Measurements from ENCODE around the gene SCNM1.
A peak's percentile ranks its signal among the peaks of the same experiment; 100 is the strongest.
"Not testable (repeated sequence)": the region's sequence is repeated elsewhere in the genome, so short reads cannot be mapped to it uniquely, and the experiment has no call there.

Gene SCNM1

GRCh38 chr1:151147132-151147503 is 18.8 kb upstream of the SCNM1 start:
- DNase-seq, result no peak

GRCh38 chr1:151147665-151148064 is 18.3 kb upstream of the SCNM1 start:
- no peak for DNase-seq

- DNase-seq, result peak; percentile 86
Observed at GRCh38 chr1:151156515-151156819, 9.5 kb upstream of the SCNM1 start, which contains the start of gene TNFAIP8L2. TNFAIP8L2 (plus strand) TSS chr1:151156649; CDS start chr1:151158698, 2,049 bp downstream.

- DNase-seq, result peak; percentile 78
Observed at GRCh38 chr1:151157067-151157531, 8.8 kb upstream of the SCNM1 start.

- DNase-seq, result peak; percentile 81
Observed at GRCh38 chr1:151158326-151158725, 7.6 kb upstream of the SCNM1 start.

GRCh38 chr1:151158751-151159251 is 7.1 kb upstream of the SCNM1 start:
- DNase-seq, result peak; percentile 72

- no peak for DNase-seq
Observed at GRCh38 chr1:151159373-151159772, 6.6 kb upstream of the SCNM1 start.

- no peak for DNase-seq
Observed at GRCh38 chr1:151164732-151165280, 1.1 kb upstream of the SCNM1 start.

- no peak for DNase-seq
Observed at GRCh38 chr1:151165281-151165737, 635 bp upstream of the SCNM1 start.

- DNase-seq, result no peak
Observed at GRCh38 chr1:151166505-151166956, 587 bp downstream of the SCNM1 start.

GRCh38 chr1:151167116-151167515 is 1.2 kb downstream of the SCNM1 start:
- DNase-seq, result no peak

- no peak for DNase-seq
Observed at GRCh38 chr1:151171190-151171589, 5.2 kb downstream of the SCNM1 start.

GRCh38 chr1:151175041-151175741 is 9.2 kb downstream of the SCNM1 start:
- no peak for DNase-seq

- no peak for DNase-seq
Observed at GRCh38 chr1:151175863-151176262, 9.9 kb downstream of the SCNM1 start, which contains the start of gene TMOD4. TMOD4 (minus strand) TSS chr1:151175981; CDS start chr1:151174875, 1,106 bp downstream.

- DNase-seq, result no peak
Observed at GRCh38 chr1:151176514-151177045, 10.6 kb downstream of the SCNM1 start.

- no peak for DNase-seq
Observed at GRCh38 chr1:151184211-151184610, 18.3 kb downstream of the SCNM1 start.

GRCh38 chr1:151187205-151187604 is 21.3 kb downstream of the SCNM1 start:
- DNase-seq, result no peak

GRCh38 chr1:151188667-151189066 is 22.7 kb downstream of the SCNM1 start:
- not testable (repeated sequence) for DNase-seq

GRCh38 chr1:151189637-151190445 is 23.9 kb downstream of the SCNM1 start, which contains the start of gene VPS72:
VPS72 (minus strand) TSS chr1:151190197; CDS start chr1:151190121, 76 bp downstream.
- peak; percentile 90 for DNase-seq

GRCh38 chr1:151192047-151192446 is 26.1 kb downstream of the SCNM1 start:
- DNase-seq, result no peak

- DNase-seq, result no peak
Observed at GRCh38 chr1:151193304-151193703, 27.4 kb downstream of the SCNM1 start.

- DNase-seq, result no peak
Observed at GRCh38 chr1:151193856-151194255, 27.9 kb downstream of the SCNM1 start.

All from activated CD8-positive, alpha-beta memory T cell treated with anti-CD3 and anti-CD28 coated beads for 24 hours (primary cell).